HG03025 (cell line): ENCODE results near the gene RBFOX1.

ENCODE experiments used
- ATAC-seq: cut with Tn5 transposase; IDR thresholded peaks from one replicate; pipeline ENCODE4 v1.9.1; 2021; ENCODE audit warnings: mild to moderate bottlenecking, moderate library complexity; ENCODE audit not compliant: unreplicated experiment, low FRiP score

RBFOX1 gene

GRCh38 chr16:7333180-7333725, 608 bp downstream of the RBFOX1 start:
- no peak for ATAC-seq

DNA sequence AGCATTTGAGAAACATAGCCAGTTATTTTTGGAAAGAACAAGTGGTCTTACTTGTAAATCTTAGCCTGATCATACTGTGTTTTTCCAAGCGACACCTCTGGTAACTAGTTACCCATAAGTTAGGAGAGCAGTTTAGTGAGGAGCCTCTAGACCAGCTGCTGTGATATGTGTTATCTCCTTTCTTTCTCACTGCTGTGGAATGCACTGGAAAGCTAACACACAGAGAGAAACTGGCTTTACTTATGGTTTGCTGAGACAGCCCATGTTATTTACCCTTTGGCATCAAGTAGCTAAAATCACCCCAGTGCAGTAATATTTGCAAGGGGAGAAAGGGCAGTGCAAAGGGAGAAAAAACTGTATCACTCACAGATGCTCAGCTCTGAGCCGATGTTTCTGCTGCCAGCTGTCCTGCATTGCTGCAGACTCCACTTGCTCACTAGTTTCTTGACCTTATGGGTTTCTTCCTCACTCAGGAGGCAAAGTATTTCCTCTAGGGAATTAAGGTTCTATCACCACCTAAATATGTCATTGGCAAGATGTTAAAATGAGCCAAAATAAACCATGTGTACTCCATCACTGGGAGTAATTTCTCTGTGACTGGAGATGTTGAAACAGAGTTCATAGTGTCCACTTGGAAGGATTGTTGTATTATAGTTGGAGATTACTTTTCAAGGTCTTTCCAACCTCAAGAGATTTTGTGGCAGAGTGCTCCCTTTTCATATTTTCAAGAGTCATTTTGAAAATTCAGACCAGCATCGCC, 2.3 kb downstream of the RBFOX1 start:
- ATAC-seq: no peak

DNA sequence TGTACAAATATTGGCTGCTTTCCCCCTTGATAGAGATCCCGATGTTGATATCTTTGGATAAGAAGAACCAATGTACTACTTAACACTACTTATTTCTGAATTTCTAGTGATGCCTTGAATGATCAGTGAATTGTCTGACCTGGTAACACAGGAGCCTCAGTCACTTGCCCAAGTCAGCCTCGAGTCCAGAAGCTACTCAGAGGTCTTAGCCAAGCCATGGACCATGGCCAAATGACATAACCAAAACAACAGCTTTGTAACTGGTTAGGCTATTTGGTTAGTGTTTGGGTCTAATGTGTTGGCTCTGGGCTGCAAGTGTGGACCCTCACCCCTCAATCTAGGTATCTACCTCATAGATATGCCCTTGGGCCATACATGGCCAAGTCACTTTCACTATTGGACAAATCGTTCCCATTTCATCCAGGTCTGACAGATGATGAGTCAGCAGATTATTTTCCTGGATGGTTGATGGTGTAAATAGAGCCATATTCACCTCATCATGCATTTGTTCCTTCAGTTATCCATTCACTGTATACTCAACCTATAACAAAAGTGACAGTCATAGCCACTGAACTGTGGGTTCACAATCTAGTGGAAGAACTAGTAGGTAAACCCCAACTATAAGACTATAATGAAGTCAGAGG, 3.5 kb downstream of the RBFOX1 start:
- ATAC-seq: no peak

- no peak for ATAC-seq
Observed at GRCh38 chr16:7336742-7337141, 4.1 kb downstream of the RBFOX1 start.

- ATAC-seq: no peak
Observed at GRCh38 chr16:7338826-7339225, 6.2 kb downstream of the RBFOX1 start.

- no peak for ATAC-seq
Observed at GRCh38 chr16:7339700-7340099, 7.1 kb downstream of the RBFOX1 start.

GRCh38 chr16:7340938-7341337, 8.3 kb downstream of the RBFOX1 start:
- ATAC-seq: no peak

GRCh38 chr16:7342598-7342997, 10.0 kb downstream of the RBFOX1 start:
- ATAC-seq: no peak

DNA sequence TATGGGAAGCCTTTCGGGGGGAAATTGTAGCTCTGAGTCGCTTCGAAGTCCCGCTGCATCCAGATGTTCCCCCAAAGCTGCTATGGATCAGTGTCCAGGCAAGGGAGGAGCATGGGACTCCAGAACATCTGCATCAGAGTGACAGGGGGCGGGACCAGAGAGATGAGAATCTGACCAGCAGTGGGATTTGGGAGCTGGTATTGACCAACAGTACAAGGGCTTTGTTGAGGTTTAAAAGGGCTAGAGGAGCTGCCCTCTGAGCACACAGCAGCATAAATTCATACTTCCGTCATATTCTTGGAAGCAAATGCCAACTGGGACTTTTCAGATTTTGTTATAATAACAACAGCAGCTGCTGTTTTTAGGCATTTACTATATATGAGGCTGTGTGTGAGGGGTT, 10.6 kb downstream of the RBFOX1 start:
- no peak for ATAC-seq

DNA sequence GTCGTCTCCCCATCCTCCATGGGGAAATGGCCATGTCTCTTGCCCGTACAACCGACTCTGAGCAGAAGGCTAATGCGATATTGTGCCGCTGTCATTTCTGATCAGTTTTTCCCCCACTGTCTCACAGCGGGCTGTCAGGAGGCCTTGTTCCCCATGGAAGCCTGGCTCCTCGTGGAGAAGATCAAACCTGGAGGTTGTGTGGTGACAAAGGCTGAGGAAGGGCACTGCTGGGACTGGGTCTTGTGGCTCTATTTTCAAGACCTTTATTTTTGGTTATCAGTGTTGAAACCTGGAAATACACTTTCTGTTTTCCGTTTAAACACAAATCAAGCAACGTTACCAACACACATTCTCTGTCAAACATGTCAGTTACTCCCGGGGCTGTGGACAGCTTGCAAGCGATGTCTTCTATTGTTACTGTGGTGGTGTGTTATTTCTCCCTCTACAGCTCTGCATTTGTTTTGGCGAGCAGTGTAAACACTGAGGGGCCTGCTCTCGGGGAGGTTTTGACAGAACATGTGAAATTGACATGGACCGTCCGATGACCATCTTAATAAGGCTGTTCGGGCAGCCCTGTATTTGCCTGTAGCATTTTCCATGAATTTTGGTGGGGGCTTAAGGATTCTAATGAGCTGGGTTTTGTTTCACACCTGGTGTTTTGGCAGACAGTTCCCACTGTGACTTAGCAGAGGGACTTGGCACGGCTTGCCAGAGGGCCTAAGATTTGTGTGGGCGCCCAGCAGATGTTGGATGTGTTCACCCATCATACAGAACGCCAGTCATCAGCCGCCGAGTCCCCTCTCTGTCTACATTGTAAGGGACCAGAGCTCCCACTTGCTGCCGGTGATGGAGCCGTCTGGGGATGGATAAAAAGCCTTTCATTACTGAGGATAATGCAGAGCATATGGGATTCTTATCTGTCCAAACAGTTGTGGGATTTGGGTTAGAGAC, 12.5 kb downstream of the RBFOX1 start:
- ATAC-seq: no peak

DNA sequence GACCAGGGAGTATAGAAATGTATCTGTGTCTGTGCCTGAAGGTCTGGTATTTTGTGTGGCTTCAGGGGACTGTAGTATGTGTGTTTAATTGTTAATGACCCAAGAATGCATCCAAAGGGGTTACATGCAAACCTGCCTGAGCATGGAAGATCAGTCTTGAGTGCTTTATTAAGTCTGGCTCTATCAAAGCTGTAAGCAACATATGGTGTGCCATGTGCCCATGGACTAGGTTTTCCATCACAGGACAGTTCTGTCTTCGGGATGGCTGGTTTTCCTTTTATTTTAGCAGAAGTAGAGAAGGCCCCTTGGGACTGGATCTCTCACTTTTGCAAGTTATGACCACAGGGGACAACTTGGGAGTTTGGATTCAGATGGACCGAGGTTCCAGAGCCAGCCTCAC, 18.2 kb downstream of the RBFOX1 start:
- ATAC-seq: no peak

DNA sequence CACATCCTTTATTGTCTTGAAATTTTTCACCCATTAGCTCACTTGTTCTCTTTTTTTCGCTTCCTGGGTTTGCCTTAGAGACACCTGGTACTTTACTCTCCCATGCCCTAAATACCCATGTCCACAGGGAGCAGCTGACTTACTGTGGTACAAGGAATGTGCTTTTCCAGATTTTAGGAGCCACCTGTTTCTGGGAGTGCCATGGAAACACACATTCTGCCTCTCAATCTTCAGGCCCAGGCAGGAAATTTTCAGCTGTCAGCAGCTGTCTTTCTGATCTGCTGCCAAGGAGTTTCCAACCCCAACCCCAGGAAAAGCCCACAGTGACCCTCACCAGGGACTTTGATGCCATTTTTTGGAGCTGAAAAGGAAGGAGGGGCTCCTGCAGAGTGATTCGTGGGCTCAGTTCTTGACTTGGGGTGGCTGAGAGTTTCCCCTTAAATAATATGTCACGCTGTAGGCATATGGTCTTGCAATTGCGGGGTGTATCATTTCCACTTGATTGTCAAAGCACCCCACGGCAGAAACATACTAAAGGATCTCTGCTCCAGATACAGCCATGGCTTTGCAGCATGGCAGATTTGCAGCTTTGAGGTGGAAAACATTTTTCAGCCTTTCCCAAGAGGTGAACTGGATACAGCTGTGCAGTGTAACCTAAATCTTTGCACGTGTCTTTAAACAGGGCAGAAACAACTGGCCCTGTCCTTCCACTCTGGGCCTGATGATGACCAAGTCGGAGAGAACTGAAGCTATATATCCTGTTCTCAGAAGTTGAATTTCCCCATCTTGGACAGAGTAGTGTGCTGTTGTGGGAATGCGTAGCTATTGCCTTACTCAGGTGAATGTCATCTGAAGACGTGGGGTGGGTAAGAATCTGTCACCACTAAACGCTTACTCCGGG, 19.2 kb downstream of the RBFOX1 start:
- ATAC-seq: no peak

DNA sequence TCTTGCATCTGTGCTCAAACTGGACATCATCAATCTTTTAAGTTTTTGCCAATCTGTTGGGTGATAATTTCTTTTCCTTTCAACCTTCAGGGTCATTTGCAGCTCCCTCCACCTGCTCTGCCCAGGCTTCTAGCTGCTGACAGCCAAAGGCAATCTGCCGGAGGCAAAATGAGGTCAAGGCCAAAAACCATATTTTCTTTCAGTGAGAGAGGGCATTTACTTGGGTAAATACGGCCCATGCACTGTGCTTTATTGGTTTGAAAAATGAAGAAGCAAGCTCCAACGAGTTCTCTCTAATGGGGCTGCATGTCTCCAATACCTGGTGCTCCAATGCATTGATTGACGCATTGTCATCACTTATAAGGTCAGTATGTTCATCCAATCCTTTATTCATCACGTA, 23.1 kb downstream of the RBFOX1 start:
- no peak for ATAC-seq

GRCh38 chr16:7361416-7362129, 28.9 kb downstream of the RBFOX1 start:
- no peak for ATAC-seq

DNA sequence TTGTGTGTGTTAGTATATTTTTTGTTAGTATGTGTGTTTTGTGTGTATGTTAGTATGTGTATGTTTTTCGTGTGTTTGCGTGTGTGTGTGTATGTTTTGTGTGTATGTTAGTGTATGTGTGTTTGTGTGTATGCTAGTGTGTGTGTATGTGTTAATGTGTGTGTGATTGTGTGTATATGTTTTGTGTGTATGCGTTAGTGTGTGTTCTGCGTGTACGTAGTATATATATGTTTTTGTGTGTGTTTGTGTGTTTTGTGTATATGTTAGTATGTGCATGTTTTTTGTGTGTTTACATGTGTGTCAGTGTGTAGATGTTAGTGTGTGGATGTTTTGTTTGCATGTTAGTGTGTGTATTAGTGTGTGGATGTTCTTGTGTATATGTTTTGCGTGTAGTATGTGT, 29.6 kb downstream of the RBFOX1 start:
- ATAC-seq: no peak

GRCh38 chr16:7363422-7364417, 31.1 kb downstream of the RBFOX1 start:
- no peak for ATAC-seq

GRCh38 chr16:7366041-7366440, 33.4 kb downstream of the RBFOX1 start:
- ATAC-seq: no peak
